Neural progenitor cell (in vitro differentiated cells): ENCODE data around the gene HOXA13. TPM values are rescaled to one million over a fixed set of nuclear protein-coding genes. Genes with fewer than 3 reads are reported as not detected.
A peak's percentile ranks its signal among the peaks of the same experiment; 100 is the strongest.

Experiments used
- DNase-seq: peaks from one replicate; pipeline ENCODE4 v3.0.0-alpha.2; 2016; ENCODE audit warnings: low spot score
- H2AFZ ChIP-seq: fragments of 200-600 bp; sonication (generic); replicated peaks from 2 replicates; pipeline ENCODE4 v1.6.1; 2016; ENCODE audit warnings: antibody characterized with exemption
- H3F3A ChIP-seq: fragments of 200-600 bp; sonication (generic); 2 replicates; pipeline ENCODE4 v1.6.1; 2016; ENCODE audit warnings: antibody characterized with exemption, low read depth
- H3K27ac ChIP-seq: fragments of 200-600 bp; sonication (generic); 2 replicates; pipeline ENCODE4 v1.5.1; 2016; ENCODE audit warnings: mild to moderate bottlenecking
- H3K27me3 ChIP-seq: fragments of 200-600 bp; sonication (generic); 2 replicates; pipeline ENCODE4 v1.6.1; 2016; ENCODE audit warnings: mild to moderate bottlenecking, moderate library complexity
- H3K36me3 ChIP-seq: fragments of 200-600 bp; sonication (generic); 2 replicates; pipeline ENCODE4 v1.5.1; 2016
- H3K4me1 ChIP-seq: fragments of 200-600 bp; sonication (generic); 2 replicates; pipeline ENCODE4 v1.6.1; 2016; ENCODE audit warnings: mixed run types
- H3K4me2 ChIP-seq: fragments of 200-600 bp; sonication (generic); 2 replicates; pipeline ENCODE4 v1.6.1; 2016
- H3K4me3 ChIP-seq: fragments of 200-600 bp; sonication (generic); 2 replicates; pipeline ENCODE4 v1.5.1; 2016
- H3K79me2 ChIP-seq: fragments of 200-600 bp; sonication (generic); 2 replicates; pipeline ENCODE4 v1.6.1; 2016; ENCODE audit warnings: low read depth
- H3K9ac ChIP-seq: fragments of 200-600 bp; sonication (generic); 2 replicates; pipeline ENCODE4 v1.6.1; 2016
- H3K9me3 ChIP-seq: fragments of 200-600 bp; sonication (generic); 2 replicates; pipeline ENCODE4 v1.5.1; 2016; ENCODE audit warnings: low read depth
- H4K20me1 ChIP-seq: fragments of 200-600 bp; sonication (generic); 2 replicates; pipeline ENCODE4 v1.6.1; 2016; ENCODE audit warnings: low read depth
- H3K27ac Mint-ChIP-seq: 3 replicates; pipeline ENCODE4 v1.8.0; 2021; ENCODE audit warnings: mixed read lengths
- H3K27me3 Mint-ChIP-seq: 2 replicates; pipeline ENCODE4 v1.8.0; 2022; ENCODE audit warnings: low read depth, mild to moderate bottlenecking, inconsistent platforms, moderate library complexity, mixed read lengths; ENCODE audit not compliant: insufficient read depth
- H3K36me3 Mint-ChIP-seq: 3 replicates; pipeline ENCODE4 v1.8.0; 2021; ENCODE audit warnings: mixed read lengths
- H3K4me1 Mint-ChIP-seq: 3 replicates; pipeline ENCODE4 v1.8.0; 2021; ENCODE audit warnings: mixed read lengths
- H3K4me3 Mint-ChIP-seq: 3 replicates; pipeline ENCODE4 v1.8.0; 2021; ENCODE audit warnings: mild to moderate bottlenecking, moderate library complexity, mixed read lengths
- H3K9me3 Mint-ChIP-seq: 3 replicates; pipeline ENCODE4 v1.8.0; 2020; ENCODE audit warnings: mixed read lengths
- CTCF ChIP-seq: fragments of 200-600 bp; sonication (generic); IDR thresholded peaks from 2 replicates; pipeline ENCODE4 v1.5.1; 2017; ENCODE audit warnings: antibody characterized with exemption, mild to moderate bottlenecking
- EZH2 ChIP-seq: fragments of 200-600 bp; sonication (generic); IDR thresholded peaks from 2 replicates; pipeline ENCODE4 v1.6.1; 2017; ENCODE audit warnings: antibody characterized with exemption, mild to moderate bottlenecking, moderate library complexity
- EZH2phosphoT487 ChIP-seq: fragments of 200-600 bp; sonication (generic); IDR thresholded peaks from 2 replicates; pipeline ENCODE4 v1.6.1; 2017; ENCODE audit warnings: antibody characterized with exemption
- total RNA-seq: library from RNA; depleted of rRNA; stranded (reverse); fragments of >200 nt; gene quantifications from 2 replicates; pipeline ENCODE4 v1.2.3, GENCODE V29; 2015; ENCODE audit warnings: low replicate concordance

The HOXA13 gene
- total RNA-seq, 1 donor from 2014 or later: not detected

DNA sequence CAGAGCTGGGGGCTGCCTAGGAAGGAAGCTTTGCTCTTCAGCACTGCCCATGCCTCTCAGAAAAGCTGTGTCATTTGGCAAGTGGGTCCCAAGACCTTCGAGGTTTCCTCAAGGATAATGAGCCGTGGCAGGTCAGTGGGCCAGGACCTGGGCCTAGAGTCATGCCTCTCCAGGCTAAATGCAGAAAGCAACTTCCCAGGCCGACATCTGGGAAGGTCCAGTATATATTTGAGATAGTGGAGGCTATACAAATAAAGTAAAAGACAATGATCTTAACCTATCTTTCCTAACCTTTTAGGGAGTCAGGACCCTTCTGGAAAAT, 23.4 kb downstream of the HOXA13 start:
- Histone ChIP-seq H4K20me1 (peaks cover 98% of the 10 kb centered on the region), H3K79me2 (no peaks in the 10 kb centered on the region), H3K4me1 (no peaks in the 10 kb centered on the region)

DNA sequence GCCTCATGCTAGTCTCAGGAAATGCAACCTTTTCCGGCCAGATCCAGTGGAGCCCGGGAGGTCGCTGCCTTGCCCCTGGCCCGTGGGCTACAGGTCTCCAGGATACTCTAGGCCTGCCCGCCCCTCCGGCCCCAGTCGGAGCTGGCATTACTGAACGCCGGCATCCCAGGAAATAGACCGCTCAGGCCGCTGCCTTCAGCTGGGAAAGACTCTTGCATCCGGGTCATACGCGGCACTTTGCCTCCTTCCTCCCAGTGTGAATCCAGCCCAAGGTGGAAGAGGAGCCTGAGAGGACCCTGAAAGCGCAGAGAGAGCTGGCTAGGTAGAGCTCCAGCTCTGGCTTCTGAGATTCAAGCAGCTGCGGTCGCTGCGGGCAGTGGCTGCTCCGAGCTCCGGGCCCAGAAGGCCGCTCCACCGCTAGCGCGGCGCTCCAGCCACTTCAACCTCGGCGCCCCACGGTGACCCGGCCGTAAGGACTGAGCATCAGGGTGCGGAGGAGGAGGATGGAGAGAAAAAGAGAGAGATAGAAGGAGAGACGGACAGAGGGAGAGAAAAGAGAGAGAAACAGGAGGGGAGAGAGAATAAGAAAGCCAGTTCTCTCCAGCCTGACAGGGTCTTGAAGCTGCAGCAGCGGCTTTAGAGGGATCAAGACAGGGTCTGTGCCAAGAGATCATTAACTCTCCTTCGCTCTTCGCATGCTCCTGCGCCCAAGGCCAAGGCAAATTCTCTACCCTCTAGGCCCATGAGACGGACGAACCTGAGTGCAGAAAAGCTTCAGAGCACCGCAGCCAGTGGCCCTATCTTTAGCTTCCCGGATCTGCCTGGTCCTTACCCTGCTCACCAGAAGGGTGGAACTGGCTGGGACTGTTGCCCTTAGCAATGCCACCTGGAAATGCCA, 24.0 kb downstream of the HOXA13 start:
- peaks cover 85% of the 10 kb centered on the region for H3K27me3 Mint-ChIP-seq
- no peaks in the 10 kb centered on the region for H3K9me3 ChIP-seq
- H3K4me1 Mint-ChIP-seq: peaks cover 7% of the 10 kb centered on the region
- no peaks in the 10 kb centered on the region for H3K36me3 Mint-ChIP-seq
- no peaks in the 10 kb centered on the region for H3F3A ChIP-seq
- H2AFZ ChIP-seq: no peak overlapping the region
- TF ChIP-seq CTCF (no peak), EZH2phosphoT487 (peak; percentile 89), EZH2 (peak; percentile 98)
- no peak overlapping the region for H3K9ac ChIP-seq
- peaks cover 100% of the 10 kb centered on the region for H3K27me3 ChIP-seq
- no peak overlapping the region for H3K27ac ChIP-seq
- no peaks in the 10 kb centered on the region for H3K4me1 ChIP-seq
- no peak overlapping the region for H3K4me3 ChIP-seq
- no peaks in the 10 kb centered on the region for H3K36me3 ChIP-seq
- H3K4me3 Mint-ChIP-seq: no peak overlapping the region
- DNase-seq: no peak
- no peak overlapping the region for H3K4me2 ChIP-seq
- no peaks in the 10 kb centered on the region for H3K79me2 ChIP-seq
- no peak overlapping the region for H3K27ac Mint-ChIP-seq
- peaks cover 98% of the 10 kb centered on the region for H4K20me1 ChIP-seq
- peaks cover 19% of the 10 kb centered on the region for H3K9me3 Mint-ChIP-seq

More for the DNA sequence above, 23.4 kb downstream of the HOXA13 start:
- Mint-ChIP-seq H3K36me3 (no peaks in the 10 kb centered on the region), H3K27ac (no peak overlapping the region), H3K4me3 (no peak overlapping the region), H3K4me1 (peaks cover 6% of the 10 kb centered on the region), H3K9me3 (peaks cover 19% of the 10 kb centered on the region), H3K27me3 (peaks cover 85% of the 10 kb centered on the region)
- Histone ChIP-seq H2AFZ (no peak overlapping the region), H3K4me3 (no peak overlapping the region), H3K4me2 (no peak overlapping the region), H3K36me3 (no peaks in the 10 kb centered on the region), H3K27me3 (peaks cover 100% of the 10 kb centered on the region), H3K9me3 (no peaks in the 10 kb centered on the region), H3F3A (no peaks in the 10 kb centered on the region), H3K27ac (no peak overlapping the region), H3K9ac (no peak overlapping the region)
- DNase-seq: no peak
- TF ChIP-seq CTCF (no peak), EZH2phosphoT487 (no peak), EZH2 (no peak)

DNA sequence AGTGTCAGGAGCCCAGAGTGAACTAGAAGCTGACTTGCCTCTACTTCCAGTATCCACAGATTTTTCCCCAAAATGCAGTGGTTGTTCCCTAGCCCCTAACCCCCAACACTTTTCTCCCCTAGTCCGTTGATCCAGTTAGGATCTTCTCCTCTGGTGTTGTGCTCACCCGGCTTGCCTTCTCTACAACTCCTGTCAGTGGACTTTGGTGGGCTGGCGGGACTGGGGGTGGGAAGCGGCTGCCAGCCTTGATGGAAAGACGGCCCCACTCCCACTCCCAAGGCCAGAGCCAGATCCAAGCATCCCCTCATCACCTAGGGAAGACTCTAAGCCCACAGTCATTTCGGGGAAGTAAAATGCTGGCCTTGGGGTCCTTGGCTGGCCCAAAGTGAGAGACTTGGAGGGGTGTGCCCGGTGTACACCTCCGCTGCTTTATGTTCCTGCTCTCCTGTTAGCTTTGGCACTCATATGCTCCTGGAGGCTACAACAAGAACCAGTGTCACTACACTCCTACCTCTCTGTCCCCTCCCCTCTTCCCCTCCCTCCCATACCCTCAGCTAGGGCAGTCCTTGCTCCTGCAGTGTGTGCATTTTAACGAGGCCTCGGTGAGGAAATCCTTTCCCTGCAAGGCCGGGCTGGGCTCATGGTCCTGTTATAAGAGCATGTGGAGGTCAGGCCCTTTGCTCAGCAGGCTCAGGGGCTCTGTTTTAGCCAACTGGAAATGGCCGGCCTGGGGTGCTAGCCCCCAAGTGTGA, 24.8 kb downstream of the HOXA13 start:
- peaks cover 98% of the 10 kb centered on the region for H4K20me1 ChIP-seq
- H3K79me2 ChIP-seq: no peaks in the 10 kb centered on the region
- H3K4me2 ChIP-seq: no peak overlapping the region
- Mint-ChIP-seq H3K4me1 (peaks cover 7% of the 10 kb centered on the region), H3K4me3 (no peak overlapping the region), H3K27ac (no peak overlapping the region), H3K9me3 (peaks cover 22% of the 10 kb centered on the region), H3K27me3 (peaks cover 85% of the 10 kb centered on the region), H3K36me3 (no peaks in the 10 kb centered on the region)
- H3F3A ChIP-seq: no peaks in the 10 kb centered on the region
- H3K9me3 ChIP-seq: no peaks in the 10 kb centered on the region
- no peak overlapping the region for H3K9ac ChIP-seq
- TF ChIP-seq CTCF: no peak
- TF ChIP-seq EZH2: no peak
- no peak for TF ChIP-seq EZH2phosphoT487
- H3K36me3 ChIP-seq: no peaks in the 10 kb centered on the region
- no peak for DNase-seq
- H2AFZ ChIP-seq: no peak overlapping the region
- no peaks in the 10 kb centered on the region for H3K4me1 ChIP-seq
- H3K27ac ChIP-seq: no peak overlapping the region
- peaks cover 100% of the 10 kb centered on the region for H3K27me3 ChIP-seq
- no peak overlapping the region for H3K4me3 ChIP-seq
